OCI-LY1 (cell line): ENCODE data around the gene ST8SIA2.

Experiments
- CTCF ChIP-seq: fragments of 200-600 bp; sonication (generic), shearing (Covaris generic); IDR thresholded peaks from 2 replicates; pipeline ENCODE4 v1.5.1; 2017; ENCODE audit warnings: mild to moderate bottlenecking, antibody characterized with exemption, low read length, moderate library complexity, mixed read lengths
- EZH2 ChIP-seq: fragments of 200-600 bp; sonication (generic), shearing (Covaris generic); IDR thresholded peaks from 2 replicates; pipeline ENCODE4 v1.8.0; 2017; ENCODE audit warnings: borderline replicate concordance, mixed run types, mild to moderate bottlenecking, antibody characterized with exemption, low read length, moderate library complexity, mixed read lengths

DNA sequence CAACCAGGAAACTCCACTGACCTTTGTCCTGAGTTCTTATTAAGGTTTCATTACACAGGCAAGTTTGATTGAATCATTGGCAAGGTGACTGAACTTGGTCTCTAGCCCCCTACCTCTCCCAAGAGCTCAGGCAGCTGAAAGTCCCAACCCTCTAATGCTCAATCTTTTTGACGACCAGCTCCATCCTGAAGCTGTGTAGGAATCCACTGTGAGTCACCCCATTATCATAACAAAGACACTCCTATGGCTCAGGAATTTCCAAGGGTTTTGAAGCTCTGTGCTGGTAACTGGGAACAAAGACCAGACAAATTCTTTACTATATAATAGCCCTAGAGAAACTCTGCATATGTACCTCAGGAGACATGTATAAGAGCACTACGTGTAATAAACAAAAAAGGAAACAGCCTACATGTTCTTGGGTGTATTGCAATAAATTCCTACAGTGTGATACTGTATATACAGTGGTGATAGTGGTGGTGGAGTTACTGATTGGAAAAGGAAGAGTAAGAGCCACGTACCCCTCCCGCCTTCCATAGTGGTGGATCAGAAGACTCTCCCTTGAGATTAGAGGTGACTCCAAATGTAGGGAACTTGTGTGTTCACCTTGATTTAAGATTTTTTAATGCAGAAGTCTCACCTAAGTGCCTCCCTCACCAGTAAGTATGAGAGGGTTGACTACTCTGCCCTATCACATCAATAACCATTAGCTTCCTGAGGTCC is 116.6 kb downstream of the ST8SIA2 start:
- TF ChIP-seq CTCF (no peak), EZH2 (no peak)
